NT2/D1 (cell line): Measurements from ENCODE around the gene ASMTL.

Experiments
- DNase-seq: peaks from one replicate; pipeline ENCODE4 v3.0.0-alpha.2; 2011; ENCODE audit warnings: low read depth, low spot score
- H3K27me3 ChIP-seq: 2 replicates; pipeline ENCODE4 v1.6.0; 2011; ENCODE audit warnings: mild to moderate bottlenecking; ENCODE audit not compliant: insufficient read length, insufficient read depth
- H3K36me3 ChIP-seq: 2 replicates; pipeline ENCODE4 v1.6.1; 2011; ENCODE audit warnings: mild to moderate bottlenecking, low read length, mixed read lengths; ENCODE audit not compliant: insufficient read depth, insufficient read length
- H3K4me1 ChIP-seq: 2 replicates; pipeline ENCODE4 v1.5.1; 2011; ENCODE audit not compliant: insufficient read depth, insufficient read length
- H3K4me3 ChIP-seq: 2 replicates; pipeline ENCODE4 v1.5.1; 2011; ENCODE audit warnings: low read depth; ENCODE audit not compliant: insufficient read length
- H3K9ac ChIP-seq: 2 replicates; pipeline ENCODE4 v1.6.0; 2011; ENCODE audit warnings: low read depth; ENCODE audit not compliant: insufficient read length
- H3K9me3 ChIP-seq: 2 replicates; pipeline ENCODE4 v1.5.1; 2011; ENCODE audit warnings: mild to moderate bottlenecking, low read length; ENCODE audit not compliant: insufficient read depth
- SUZ12 ChIP-seq: IDR thresholded peaks from 2 replicates; pipeline ENCODE4 v1.6.1; 2011; ENCODE audit not compliant: insufficient read length, insufficient read depth; ENCODE audit errors: extremely low read depth
- YY1 ChIP-seq: IDR thresholded peaks from 2 replicates; pipeline ENCODE4 v1.6.1; 2011; ENCODE audit not compliant: insufficient read length, insufficient read depth
- ZNF274 ChIP-seq: IDR thresholded peaks from 2 replicates; pipeline ENCODE4 v1.6.1; 2011; ENCODE audit warnings: mild to moderate bottlenecking, low read depth, low read length

The ASMTL gene

GRCh38 chrX:1403228-1403627 is 49.5 kb downstream of the ASMTL start:
- no peak for DNase-seq
- TF ChIP-seq YY1 (no peak), ZNF274 (no peak), SUZ12 (no peak)
- H3K4me1 ChIP-seq = peaks cover 16% of the 10 kb centered on the region
- H3K36me3 ChIP-seq = peaks cover 94% of the 10 kb centered on the region
- H3K9me3 ChIP-seq = no peaks in the 10 kb centered on the region
- H3K4me3 ChIP-seq = no peak overlapping the region
- no peaks in the 10 kb centered on the region for H3K27me3 ChIP-seq
- H3K9ac ChIP-seq = no peak overlapping the region

- DNase-seq = no peak
- no peaks in the 10 kb centered on the region for H3K27me3 ChIP-seq
- H3K4me1 ChIP-seq = peaks cover 17% of the 10 kb centered on the region
- H3K9me3 ChIP-seq = no peaks in the 10 kb centered on the region
- no peak overlapping the region for H3K9ac ChIP-seq
- peaks cover 95% of the 10 kb centered on the region for H3K36me3 ChIP-seq
- TF ChIP-seq ZNF274 = no peak
- no peak for TF ChIP-seq SUZ12
- TF ChIP-seq YY1 = no peak
- H3K4me3 ChIP-seq = no peak overlapping the region
Measured at GRCh38 chrX:1401611-1402430, 50.9 kb downstream of the ASMTL start.

- Histone ChIP-seq H3K4me3 (no peak overlapping the region), H3K9ac (no peak overlapping the region), H3K27me3 (no peaks in the 10 kb centered on the region), H3K4me1 (peaks cover 25% of the 10 kb centered on the region), H3K9me3 (no peaks in the 10 kb centered on the region), H3K36me3 (peaks cover 95% of the 10 kb centered on the region)
- DNase-seq = peak; percentile 62
- TF ChIP-seq YY1 = no peak
- TF ChIP-seq SUZ12 = no peak
- no peak for TF ChIP-seq ZNF274
Measured at GRCh38 chrX:1400742-1401471, 51.8 kb downstream of the ASMTL start.

GRCh38 chrX:1400049-1400448 is 52.7 kb downstream of the ASMTL start:
- DNase-seq = no peak

GRCh38 chrX:1398431-1399340 is 54.0 kb downstream of the ASMTL start:
- H3K36me3 ChIP-seq = peaks cover 93% of the 10 kb centered on the region
- no peaks in the 10 kb centered on the region for H3K9me3 ChIP-seq
- TF ChIP-seq SUZ12 = no peak
- H3K9ac ChIP-seq = peak overlapping the region; percentile 17
- DNase-seq = no peak
- H3K4me3 ChIP-seq = no peak overlapping the region
- peaks cover 40% of the 10 kb centered on the region for H3K4me1 ChIP-seq
- no peaks in the 10 kb centered on the region for H3K27me3 ChIP-seq

More at GRCh38 chrX:1400049-1400448, 52.7 kb downstream of the ASMTL start:
- Histone ChIP-seq H3K36me3 (peaks cover 95% of the 10 kb centered on the region), H3K9me3 (no peaks in the 10 kb centered on the region), H3K4me1 (peaks cover 34% of the 10 kb centered on the region), H3K4me3 (no peak overlapping the region), H3K9ac (no peak overlapping the region), H3K27me3 (no peaks in the 10 kb centered on the region)
- TF ChIP-seq YY1 (no peak), ZNF274 (no peak), SUZ12 (no peak)

GRCh38 chrX:1397441-1398270 is 55.1 kb downstream of the ASMTL start:
- Histone ChIP-seq H3K4me3 (no peak overlapping the region), H3K9me3 (no peaks in the 10 kb centered on the region), H3K4me1 (peaks cover 40% of the 10 kb centered on the region), H3K36me3 (peaks cover 83% of the 10 kb centered on the region), H3K9ac (no peak overlapping the region), H3K27me3 (no peaks in the 10 kb centered on the region)
- no peak for DNase-seq
- TF ChIP-seq ZNF274 (no peak), SUZ12 (no peak), YY1 (no peak)
